ENCODE measurements around the gene CAPZB. TPM values are rescaled to one million over a fixed set of nuclear protein-coding genes. Genes with fewer than 3 reads are reported as not detected.

CAPZB gene
- total RNA-seq, 1 experiment from 2014 or later = 491 TPM

- H3K9me3 ChIP-seq (ENCODE audit: control insufficient read depth, insufficient read depth, low read depth, low read length) = no peaks in the 10 kb centered on the region
- ATAC-seq (no peak), DNase-seq (ENCODE audit: low read depth, low spot score) (no peak)
- in situ Hi-C loops (cut with HindIII; ENCODE audit: low pct_unique_long_range_greater_than_20kb, low sequenced_read_pairs) (no loop called here), intact Hi-C loops (cut with micrococcal nuclease; ENCODE audit: unreplicated experiment) (no loop called here)
- no peak overlapping the region for H3K27ac ChIP-seq (ENCODE audit: low read length)
- H3K27me3 ChIP-seq (ENCODE audit: control insufficient read depth, insufficient read depth, low read length) = no peaks in the 10 kb centered on the region
- no TSS peak for BruUV-seq (replicated peaks)
- ChIA-PET POLR2A (no interaction called here), CTCF (no interaction called here)
- no peak overlapping the region for H3K4me3 ChIP-seq (ENCODE audit: low read depth in 2 of 2, low read length in 2 of 2)
- no peak for TF ChIP-seq SIN3A (IDR thresholded peaks at IDR 0.05; ENCODE audit: borderline replicate concordance, insufficient read depth, low read depth, low read length)
- no peak for TF ChIP-seq POLR2AphosphoS5 (IDR thresholded peaks at IDR 0.05; ENCODE audit: low read depth, low read length)
- TF ChIP-seq, protein P1, sequence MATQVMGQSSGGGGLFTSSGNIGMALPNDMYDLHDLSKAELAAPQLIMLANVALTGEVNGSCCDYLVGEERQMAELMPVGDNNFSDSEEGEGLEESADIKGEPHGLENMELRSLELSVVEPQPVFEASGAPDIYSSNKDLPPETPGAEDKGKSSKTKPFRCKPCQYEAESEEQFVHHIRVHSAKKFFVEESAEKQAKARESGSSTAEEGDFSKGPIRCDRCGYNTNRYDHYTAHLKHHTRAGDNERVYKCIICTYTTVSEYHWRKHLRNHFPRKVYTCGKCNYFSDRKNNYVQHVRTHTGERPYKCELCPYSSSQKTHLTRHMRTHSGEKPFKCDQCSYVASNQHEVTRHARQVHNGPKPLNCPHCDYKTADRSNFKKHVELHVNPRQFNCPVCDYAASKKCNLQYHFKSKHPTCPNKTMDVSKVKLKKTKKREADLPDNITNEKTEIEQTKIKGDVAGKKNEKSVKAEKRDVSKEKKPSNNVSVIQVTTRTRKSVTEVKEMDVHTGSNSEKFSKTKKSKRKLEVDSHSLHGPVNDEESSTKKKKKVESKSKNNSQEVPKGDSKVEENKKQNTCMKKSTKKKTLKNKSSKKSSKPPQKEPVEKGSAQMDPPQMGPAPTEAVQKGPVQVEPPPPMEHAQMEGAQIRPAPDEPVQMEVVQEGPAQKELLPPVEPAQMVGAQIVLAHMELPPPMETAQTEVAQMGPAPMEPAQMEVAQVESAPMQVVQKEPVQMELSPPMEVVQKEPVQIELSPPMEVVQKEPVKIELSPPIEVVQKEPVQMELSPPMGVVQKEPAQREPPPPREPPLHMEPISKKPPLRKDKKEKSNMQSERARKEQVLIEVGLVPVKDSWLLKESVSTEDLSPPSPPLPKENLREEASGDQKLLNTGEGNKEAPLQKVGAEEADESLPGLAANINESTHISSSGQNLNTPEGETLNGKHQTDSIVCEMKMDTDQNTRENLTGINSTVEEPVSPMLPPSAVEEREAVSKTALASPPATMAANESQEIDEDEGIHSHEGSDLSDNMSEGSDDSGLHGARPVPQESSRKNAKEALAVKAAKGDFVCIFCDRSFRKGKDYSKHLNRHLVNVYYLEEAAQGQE (IDR thresholded peaks at IDR 0.05; ENCODE audit: insufficient read depth in 1 of 2, low read depth in 2 of 2, low read length in 1 of 2) = no peak
- no peak for TF ChIP-seq TCF7L2 (IDR thresholded peaks at IDR 0.05; ENCODE audit: low read depth, low read length)
- TF ChIP-seq CTCF (IDR thresholded peaks at IDR 0.05) = no peak
- peaks cover 22% of the 10 kb centered on the region for H3K4me1 ChIP-seq (ENCODE audit: control insufficient read depth, insufficient read depth, low read length)
- H3K36me3 ChIP-seq (ENCODE audit: control insufficient read depth, insufficient read depth, low read length) = no peaks in the 10 kb centered on the region
These were observed 89.1 kb downstream of the CAPZB start for GRCh38 chr1:19396280-19396679.

- no peak overlapping the region for H3K4me3 ChIP-seq (ENCODE audit: low read depth in 2 of 2, low read length in 2 of 2)
- DNase-seq (ENCODE audit: low read depth, low spot score) = no peak
- ATAC-seq = no peak
- ChIA-PET POLR2A (no interaction called here), CTCF (no interaction called here)
- TF ChIP-seq CTCF (IDR thresholded peaks at IDR 0.05) (no peak), TCF7L2 (IDR thresholded peaks at IDR 0.05; ENCODE audit: low read depth, low read length) (no peak), SIN3A (IDR thresholded peaks at IDR 0.05; ENCODE audit: borderline replicate concordance, insufficient read depth, low read depth, low read length) (no peak), POLR2AphosphoS5 (IDR thresholded peaks at IDR 0.05; ENCODE audit: low read depth, low read length) (no peak)
- TF ChIP-seq, protein P1 (IDR thresholded peaks at IDR 0.05; ENCODE audit: insufficient read depth in 1 of 2, low read depth in 2 of 2, low read length in 1 of 2) = no peak
- in situ Hi-C loops (cut with HindIII; ENCODE audit: low pct_unique_long_range_greater_than_20kb, low sequenced_read_pairs) (no loop called here), intact Hi-C loops (cut with micrococcal nuclease; ENCODE audit: unreplicated experiment) (no loop called here)
- BruUV-seq (replicated peaks) = no TSS peak
- no peaks in the 10 kb centered on the region for H3K27me3 ChIP-seq (ENCODE audit: control insufficient read depth, insufficient read depth, low read length)
- H3K27ac ChIP-seq (ENCODE audit: low read length) = peak overlapping the region; percentile 18; the same call in 1 of the 2 replicates
- no peaks in the 10 kb centered on the region for H3K36me3 ChIP-seq (ENCODE audit: control insufficient read depth, insufficient read depth, low read length)
- peaks cover 24% of the 10 kb centered on the region for H3K4me1 ChIP-seq (ENCODE audit: control insufficient read depth, insufficient read depth, low read length)
- no peaks in the 10 kb centered on the region for H3K9me3 ChIP-seq (ENCODE audit: control insufficient read depth, insufficient read depth, low read depth, low read length)
These were observed 89.6 kb downstream of the CAPZB start for GRCh38 chr1:19395678-19396192.
